ENCODE results near the gene HDAC5. TPM values are rescaled to one million over a fixed set of nuclear protein-coding genes. Genes with fewer than 3 reads are reported as not detected.

Gene HDAC5
- total and polyA plus RNA-seq, 2 of the 8 experiments (the other 6 are each of a cell fraction or from before 2014, with no cell fraction given) = 48.5 to 54.4 TPM

DNA sequence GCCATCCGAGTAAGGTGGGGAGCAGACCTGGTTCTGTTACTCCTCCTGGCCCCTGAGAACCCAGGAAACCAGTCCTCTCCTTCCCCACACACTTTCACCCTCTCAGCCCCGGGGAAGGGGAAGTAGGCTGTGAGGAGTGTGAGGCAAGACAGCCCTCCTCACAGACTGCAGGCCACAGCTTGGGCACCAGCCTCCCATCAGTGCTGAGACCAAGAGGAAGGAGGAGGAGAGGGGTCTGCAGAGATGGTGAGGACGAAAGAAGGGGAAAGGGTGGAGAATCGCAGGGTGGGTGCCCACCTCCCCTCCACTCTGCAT is 45.9 kb downstream of the HDAC5 start (continued):
- TF ChIP-seq, protein P1, sequence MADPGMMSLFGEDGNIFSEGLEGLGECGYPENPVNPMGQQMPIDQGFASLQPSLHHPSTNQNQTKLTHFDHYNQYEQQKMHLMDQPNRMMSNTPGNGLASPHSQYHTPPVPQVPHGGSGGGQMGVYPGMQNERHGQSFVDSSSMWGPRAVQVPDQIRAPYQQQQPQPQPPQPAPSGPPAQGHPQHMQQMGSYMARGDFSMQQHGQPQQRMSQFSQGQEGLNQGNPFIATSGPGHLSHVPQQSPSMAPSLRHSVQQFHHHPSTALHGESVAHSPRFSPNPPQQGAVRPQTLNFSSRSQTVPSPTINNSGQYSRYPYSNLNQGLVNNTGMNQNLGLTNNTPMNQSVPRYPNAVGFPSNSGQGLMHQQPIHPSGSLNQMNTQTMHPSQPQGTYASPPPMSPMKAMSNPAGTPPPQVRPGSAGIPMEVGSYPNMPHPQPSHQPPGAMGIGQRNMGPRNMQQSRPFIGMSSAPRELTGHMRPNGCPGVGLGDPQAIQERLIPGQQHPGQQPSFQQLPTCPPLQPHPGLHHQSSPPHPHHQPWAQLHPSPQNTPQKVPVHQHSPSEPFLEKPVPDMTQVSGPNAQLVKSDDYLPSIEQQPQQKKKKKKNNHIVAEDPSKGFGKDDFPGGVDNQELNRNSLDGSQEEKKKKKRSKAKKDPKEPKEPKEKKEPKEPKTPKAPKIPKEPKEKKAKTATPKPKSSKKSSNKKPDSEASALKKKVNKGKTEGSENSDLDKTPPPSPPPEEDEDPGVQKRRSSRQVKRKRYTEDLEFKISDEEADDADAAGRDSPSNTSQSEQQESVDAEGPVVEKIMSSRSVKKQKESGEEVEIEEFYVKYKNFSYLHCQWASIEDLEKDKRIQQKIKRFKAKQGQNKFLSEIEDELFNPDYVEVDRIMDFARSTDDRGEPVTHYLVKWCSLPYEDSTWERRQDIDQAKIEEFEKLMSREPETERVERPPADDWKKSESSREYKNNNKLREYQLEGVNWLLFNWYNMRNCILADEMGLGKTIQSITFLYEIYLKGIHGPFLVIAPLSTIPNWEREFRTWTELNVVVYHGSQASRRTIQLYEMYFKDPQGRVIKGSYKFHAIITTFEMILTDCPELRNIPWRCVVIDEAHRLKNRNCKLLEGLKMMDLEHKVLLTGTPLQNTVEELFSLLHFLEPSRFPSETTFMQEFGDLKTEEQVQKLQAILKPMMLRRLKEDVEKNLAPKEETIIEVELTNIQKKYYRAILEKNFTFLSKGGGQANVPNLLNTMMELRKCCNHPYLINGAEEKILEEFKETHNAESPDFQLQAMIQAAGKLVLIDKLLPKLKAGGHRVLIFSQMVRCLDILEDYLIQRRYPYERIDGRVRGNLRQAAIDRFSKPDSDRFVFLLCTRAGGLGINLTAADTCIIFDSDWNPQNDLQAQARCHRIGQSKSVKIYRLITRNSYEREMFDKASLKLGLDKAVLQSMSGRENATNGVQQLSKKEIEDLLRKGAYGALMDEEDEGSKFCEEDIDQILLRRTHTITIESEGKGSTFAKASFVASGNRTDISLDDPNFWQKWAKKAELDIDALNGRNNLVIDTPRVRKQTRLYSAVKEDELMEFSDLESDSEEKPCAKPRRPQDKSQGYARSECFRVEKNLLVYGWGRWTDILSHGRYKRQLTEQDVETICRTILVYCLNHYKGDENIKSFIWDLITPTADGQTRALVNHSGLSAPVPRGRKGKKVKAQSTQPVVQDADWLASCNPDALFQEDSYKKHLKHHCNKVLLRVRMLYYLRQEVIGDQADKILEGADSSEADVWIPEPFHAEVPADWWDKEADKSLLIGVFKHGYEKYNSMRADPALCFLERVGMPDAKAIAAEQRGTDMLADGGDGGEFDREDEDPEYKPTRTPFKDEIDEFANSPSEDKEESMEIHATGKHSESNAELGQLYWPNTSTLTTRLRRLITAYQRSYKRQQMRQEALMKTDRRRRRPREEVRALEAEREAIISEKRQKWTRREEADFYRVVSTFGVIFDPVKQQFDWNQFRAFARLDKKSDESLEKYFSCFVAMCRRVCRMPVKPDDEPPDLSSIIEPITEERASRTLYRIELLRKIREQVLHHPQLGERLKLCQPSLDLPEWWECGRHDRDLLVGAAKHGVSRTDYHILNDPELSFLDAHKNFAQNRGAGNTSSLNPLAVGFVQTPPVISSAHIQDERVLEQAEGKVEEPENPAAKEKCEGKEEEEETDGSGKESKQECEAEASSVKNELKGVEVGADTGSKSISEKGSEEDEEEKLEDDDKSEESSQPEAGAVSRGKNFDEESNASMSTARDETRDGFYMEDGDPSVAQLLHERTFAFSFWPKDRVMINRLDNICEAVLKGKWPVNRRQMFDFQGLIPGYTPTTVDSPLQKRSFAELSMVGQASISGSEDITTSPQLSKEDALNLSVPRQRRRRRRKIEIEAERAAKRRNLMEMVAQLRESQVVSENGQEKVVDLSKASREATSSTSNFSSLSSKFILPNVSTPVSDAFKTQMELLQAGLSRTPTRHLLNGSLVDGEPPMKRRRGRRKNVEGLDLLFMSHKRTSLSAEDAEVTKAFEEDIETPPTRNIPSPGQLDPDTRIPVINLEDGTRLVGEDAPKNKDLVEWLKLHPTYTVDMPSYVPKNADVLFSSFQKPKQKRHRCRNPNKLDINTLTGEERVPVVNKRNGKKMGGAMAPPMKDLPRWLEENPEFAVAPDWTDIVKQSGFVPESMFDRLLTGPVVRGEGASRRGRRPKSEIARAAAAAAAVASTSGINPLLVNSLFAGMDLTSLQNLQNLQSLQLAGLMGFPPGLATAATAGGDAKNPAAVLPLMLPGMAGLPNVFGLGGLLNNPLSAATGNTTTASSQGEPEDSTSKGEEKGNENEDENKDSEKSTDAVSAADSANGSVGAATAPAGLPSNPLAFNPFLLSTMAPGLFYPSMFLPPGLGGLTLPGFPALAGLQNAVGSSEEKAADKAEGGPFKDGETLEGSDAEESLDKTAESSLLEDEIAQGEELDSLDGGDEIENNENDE (IDR thresholded peaks at IDR 0.05; ENCODE audit: insufficient replicate concordance, low read length) = no peak
- TF ChIP-seq SUZ12 (IDR thresholded peaks at IDR 0.05; ENCODE audit: low read length) (no peak), TAF1 (IDR thresholded peaks at IDR 0.05; ENCODE audit: low read depth, low read length) (no peak), EP300 (IDR thresholded peaks at IDR 0.05; ENCODE audit: borderline replicate concordance in 1 of 2, low read depth in 2 of 2, low read length in 2 of 2) (no peak), BACH1 (IDR thresholded peaks at IDR 0.05; ENCODE audit: low read length) (no peak), GTF2F1 (IDR thresholded peaks at IDR 0.05; ENCODE audit: borderline replicate concordance, low read depth, low read length) (no peak)

Data from H1 (cell line).